HL-60 (cell line): Measurements from ENCODE around the gene CHEK1.

Experiments
- TF ChIP-seq, protein P1 (sequence below): IDR thresholded peaks from one replicate; pipeline ENCODE4 v1.5.1; 2011; ENCODE audit warnings: low read length, control low read depth, inconsistent platforms; ENCODE audit not compliant: insufficient read depth
- TF ChIP-seq, protein P2 (sequence below): IDR thresholded peaks from 2 replicates; pipeline ENCODE4 v1.6.1; 2012; ENCODE audit warnings: low read depth; ENCODE audit not compliant: insufficient replicate concordance

DNA sequence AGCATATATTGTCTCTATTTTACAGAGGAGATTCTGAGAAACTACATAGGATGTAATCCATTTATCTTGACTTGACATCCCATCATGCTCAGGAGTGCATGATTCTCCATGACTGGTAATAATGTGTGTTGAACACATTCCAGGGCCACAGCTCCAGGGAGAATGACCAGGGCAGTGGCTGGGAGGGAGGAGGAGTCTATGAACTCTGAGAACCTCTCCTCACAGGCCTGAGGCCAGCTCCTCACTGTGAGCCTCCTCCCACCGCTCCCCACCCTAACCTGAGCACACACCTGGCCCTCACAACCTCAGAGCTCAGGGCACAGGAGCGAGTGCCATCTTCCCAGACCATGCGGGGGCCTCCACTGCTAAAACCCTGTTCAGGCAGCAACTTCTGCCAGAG is 63.7 kb downstream of the CHEK1 start:
- TF ChIP-seq, protein P1, sequence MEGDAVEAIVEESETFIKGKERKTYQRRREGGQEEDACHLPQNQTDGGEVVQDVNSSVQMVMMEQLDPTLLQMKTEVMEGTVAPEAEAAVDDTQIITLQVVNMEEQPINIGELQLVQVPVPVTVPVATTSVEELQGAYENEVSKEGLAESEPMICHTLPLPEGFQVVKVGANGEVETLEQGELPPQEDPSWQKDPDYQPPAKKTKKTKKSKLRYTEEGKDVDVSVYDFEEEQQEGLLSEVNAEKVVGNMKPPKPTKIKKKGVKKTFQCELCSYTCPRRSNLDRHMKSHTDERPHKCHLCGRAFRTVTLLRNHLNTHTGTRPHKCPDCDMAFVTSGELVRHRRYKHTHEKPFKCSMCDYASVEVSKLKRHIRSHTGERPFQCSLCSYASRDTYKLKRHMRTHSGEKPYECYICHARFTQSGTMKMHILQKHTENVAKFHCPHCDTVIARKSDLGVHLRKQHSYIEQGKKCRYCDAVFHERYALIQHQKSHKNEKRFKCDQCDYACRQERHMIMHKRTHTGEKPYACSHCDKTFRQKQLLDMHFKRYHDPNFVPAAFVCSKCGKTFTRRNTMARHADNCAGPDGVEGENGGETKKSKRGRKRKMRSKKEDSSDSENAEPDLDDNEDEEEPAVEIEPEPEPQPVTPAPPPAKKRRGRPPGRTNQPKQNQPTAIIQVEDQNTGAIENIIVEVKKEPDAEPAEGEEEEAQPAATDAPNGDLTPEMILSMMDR = no peak
- TF ChIP-seq, protein P2, sequence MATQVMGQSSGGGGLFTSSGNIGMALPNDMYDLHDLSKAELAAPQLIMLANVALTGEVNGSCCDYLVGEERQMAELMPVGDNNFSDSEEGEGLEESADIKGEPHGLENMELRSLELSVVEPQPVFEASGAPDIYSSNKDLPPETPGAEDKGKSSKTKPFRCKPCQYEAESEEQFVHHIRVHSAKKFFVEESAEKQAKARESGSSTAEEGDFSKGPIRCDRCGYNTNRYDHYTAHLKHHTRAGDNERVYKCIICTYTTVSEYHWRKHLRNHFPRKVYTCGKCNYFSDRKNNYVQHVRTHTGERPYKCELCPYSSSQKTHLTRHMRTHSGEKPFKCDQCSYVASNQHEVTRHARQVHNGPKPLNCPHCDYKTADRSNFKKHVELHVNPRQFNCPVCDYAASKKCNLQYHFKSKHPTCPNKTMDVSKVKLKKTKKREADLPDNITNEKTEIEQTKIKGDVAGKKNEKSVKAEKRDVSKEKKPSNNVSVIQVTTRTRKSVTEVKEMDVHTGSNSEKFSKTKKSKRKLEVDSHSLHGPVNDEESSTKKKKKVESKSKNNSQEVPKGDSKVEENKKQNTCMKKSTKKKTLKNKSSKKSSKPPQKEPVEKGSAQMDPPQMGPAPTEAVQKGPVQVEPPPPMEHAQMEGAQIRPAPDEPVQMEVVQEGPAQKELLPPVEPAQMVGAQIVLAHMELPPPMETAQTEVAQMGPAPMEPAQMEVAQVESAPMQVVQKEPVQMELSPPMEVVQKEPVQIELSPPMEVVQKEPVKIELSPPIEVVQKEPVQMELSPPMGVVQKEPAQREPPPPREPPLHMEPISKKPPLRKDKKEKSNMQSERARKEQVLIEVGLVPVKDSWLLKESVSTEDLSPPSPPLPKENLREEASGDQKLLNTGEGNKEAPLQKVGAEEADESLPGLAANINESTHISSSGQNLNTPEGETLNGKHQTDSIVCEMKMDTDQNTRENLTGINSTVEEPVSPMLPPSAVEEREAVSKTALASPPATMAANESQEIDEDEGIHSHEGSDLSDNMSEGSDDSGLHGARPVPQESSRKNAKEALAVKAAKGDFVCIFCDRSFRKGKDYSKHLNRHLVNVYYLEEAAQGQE = no peak
